ENCODE data around the gene TIMMDC1.

DNA sequence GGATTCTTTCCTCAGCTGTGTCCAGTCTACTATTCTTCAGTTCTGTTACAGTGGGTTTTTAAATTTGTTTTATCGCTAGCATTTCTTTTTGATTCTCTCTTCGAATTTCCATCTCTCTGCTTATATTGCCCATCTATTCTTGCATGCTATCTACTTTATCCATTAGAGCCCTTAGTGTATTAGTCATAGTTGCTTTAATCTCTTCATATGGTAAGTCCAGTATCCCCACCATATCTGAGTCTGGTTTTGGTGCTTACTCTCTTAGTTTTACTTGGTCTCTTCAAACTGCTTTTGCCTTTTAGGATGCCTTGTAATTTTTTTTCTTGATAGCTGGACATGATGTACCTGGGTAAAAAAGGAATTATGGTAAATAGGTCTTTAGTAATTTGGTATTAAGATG, 9.1 kb downstream of the TIMMDC1 start:
- TF ChIP-seq, protein P1, sequence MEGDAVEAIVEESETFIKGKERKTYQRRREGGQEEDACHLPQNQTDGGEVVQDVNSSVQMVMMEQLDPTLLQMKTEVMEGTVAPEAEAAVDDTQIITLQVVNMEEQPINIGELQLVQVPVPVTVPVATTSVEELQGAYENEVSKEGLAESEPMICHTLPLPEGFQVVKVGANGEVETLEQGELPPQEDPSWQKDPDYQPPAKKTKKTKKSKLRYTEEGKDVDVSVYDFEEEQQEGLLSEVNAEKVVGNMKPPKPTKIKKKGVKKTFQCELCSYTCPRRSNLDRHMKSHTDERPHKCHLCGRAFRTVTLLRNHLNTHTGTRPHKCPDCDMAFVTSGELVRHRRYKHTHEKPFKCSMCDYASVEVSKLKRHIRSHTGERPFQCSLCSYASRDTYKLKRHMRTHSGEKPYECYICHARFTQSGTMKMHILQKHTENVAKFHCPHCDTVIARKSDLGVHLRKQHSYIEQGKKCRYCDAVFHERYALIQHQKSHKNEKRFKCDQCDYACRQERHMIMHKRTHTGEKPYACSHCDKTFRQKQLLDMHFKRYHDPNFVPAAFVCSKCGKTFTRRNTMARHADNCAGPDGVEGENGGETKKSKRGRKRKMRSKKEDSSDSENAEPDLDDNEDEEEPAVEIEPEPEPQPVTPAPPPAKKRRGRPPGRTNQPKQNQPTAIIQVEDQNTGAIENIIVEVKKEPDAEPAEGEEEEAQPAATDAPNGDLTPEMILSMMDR (IDR thresholded peaks at IDR 0.05) = no peak
- no peak for TF ChIP-seq POLR2A (IDR thresholded peaks at IDR 0.05)
